T1000 (cell line): ENCODE measurements around the gene CACFD1.

Experiments
- DNase-seq: peaks from one replicate; lab custom pipeline; 2025; ENCODE audit warnings: mixed read lengths; lab: John Stamatoyannopoulos, UW

CACFD1 gene

DNA sequence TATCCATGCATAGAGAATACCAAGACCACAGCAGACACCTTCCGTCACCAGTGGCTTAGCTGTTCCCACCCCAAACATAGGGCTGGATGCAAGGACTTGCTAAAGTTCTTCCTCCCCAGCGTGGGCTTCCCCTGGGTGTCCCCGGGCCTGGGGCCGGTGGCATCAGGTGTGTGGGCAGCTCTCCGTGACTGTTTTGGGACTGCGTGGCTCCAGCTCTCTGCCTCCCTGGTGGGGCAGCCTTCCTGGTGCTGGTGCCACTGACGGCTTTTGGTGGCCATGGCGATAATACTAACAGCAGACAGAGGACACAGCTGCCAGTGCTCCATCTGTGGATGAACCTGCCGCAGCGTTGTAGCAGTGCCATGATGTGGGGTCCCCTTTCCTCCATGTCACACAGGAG is 4.9 kb downstream of the CACFD1 start:
- no peak for DNase-seq

DNA sequence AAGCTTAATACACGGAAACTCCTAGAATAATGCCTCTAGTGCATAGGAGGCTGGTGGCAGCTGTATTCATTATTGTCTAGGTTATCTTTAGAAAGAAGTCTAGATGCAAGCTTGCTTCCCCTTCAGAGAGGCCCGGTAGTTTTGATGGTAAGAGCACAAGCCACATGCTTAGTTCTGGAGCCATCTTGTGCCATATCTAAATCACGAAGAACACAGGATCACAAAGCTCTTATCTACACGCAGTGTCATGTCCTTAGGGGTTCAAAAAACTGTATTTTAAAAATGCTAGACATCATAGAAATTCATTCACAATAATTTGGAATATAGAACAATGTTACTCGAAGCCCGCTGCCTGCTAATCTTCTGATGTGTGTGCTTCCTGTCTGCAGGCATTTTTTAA is 6.2 kb downstream of the CACFD1 start:
- DNase-seq, result no peak

DNA sequence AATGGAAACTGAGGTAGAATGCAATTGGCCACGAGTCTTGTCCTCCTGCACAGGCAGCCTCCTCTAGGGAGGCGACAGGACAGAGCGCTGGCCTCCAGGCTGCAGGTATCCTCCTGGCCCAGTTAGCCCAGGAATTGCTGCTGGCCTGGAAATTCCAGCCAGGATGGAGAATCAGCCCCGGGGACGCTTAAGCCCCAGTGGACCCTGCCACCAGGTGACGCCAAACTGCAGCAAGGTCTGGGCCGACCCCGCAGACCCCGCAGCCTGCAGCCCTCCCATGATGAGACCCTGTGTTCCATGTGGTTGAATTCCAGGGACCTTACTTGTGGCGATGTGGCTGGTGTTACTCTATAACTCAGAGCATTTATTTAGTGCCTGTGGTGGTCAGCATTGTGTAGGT is 7.3 kb downstream of the CACFD1 start:
- DNase-seq, result no peak

DNA sequence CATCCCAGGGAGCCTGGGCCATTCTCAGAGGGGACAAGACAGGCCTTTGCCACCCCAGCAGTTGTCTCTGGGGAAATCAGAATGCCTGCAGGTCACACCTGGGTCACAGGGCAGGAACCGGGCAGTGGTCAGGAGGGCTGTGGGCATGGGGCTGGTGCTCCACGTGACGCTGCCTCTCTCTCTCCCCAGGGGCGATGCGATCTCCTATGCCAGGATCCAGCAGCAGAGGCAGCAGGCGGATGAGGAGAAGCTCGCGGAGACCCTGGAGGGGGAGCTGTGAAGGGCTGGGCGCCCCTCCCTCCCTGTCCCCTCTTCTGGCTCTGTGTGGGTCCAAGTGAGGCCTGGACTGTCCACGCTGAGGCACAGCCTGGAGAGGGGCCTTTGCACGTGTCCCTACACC is 8.6 kb downstream of the CACFD1 start:
- no peak for DNase-seq

DNA sequence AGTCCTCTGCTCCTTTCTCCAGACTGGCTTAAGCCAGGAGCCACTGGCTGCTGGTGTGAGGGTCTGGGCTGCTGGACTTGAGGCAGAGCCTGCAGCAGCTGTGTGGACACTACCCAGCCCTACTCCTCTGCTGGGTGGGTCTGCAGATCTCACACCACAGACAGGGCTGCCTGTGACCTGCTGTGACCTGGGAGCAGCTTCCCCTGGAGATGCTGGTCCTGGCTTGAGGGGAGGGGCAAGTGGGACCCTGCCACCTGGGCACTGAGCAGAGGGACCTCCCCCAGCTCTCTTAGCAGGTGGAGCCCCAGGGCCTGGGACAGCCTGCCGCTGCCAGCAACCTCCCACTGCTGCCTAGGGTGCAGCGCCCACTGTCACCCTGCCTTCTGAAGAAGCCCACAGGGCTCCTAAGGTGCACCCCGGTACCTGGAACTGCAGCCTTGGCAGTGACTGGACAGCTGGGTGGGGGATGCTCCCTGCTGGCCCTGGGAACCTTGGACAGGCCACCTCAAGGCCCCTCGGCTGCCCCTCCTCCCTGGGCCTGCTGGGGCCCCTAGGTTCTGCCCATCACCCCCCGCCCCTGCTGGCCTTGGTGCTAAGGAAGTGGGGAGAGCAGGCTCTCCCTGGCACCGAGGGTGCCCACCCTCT is 9.1 kb downstream of the CACFD1 start:
- DNase-seq, result no peak

DNA sequence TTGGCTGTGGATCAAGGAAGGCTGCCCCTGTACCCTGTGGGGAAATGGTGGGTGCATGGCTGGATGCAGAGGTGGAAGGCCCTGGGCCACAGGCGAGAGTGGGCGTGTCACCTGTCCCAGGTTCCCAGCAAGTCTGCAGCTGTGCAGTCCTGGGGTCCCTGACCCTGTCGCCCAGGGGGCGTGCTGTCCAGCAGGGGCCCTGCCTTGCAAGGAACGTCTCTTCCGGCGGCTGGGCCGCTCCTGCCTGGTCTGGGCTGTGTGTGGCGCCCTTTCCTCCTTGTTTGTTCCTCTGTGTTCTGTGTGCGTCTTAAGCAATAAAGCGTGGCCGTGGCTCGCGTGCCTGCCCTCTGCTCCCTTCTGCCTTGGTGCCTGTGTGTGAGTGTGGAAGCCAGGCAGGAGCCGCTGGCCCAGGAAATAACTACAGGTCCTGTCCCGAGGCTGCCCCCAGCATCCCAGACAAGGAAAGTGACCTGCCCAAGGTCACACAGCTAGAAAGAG is 10.7 kb downstream of the CACFD1 start:
- no peak for DNase-seq

DNA sequence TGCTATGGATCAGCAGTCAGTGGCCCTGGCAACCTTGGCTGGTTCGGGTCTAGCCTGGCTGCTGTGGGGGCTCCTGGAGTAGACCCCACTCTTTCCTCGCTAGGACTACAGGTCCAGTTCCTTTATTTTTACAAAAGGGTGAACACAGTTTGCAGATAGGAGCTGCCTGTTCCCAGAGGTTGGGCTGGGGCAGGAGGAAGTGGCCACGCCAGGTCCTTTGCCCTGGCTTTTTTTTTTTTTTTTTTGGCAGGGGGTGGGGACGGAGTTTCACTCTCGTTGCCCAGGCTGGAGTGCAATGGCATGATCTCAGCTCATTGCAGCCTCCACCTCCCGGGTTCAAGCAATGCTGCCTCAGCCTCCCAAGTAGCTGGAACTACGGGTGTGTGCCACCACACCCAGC is 11.2 kb downstream of the CACFD1 start:
- no peak for DNase-seq

DNA sequence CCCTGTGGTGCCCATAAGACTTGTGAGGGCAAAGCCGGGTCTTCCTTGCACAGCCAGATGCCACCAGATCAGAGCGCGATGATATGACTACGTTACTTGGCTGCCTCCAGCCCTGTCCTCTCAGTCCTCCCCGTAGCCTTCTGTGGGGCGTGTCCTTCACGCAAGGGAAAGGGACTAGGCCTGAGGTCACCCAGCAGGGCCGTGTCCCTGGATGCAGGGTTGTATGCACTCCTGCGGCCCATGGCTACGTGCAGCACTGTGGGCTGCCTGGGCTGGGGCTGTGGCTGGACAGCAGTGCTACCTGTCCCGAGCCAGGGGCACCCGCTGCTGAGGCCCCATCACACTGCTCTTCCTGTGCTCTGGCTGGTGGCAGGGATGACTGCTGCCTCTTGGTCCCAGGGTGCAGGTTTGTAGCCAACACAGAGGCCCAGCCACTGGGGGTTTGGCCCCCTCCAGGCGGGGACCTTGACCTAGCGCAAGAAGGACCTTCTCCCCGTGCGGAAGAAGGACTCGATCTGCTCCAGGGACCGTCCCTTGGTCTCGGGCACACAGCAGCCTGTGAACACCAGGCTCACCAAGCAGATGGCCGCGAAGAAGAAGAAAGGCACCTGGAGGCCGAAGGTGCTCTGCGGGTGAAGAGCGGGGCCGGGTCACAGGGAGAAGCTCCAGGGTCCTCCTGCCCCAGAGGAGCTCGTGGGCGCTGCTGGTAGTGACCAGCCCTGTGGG is 11.9 kb downstream of the CACFD1 start:
- no peak for DNase-seq

DNA sequence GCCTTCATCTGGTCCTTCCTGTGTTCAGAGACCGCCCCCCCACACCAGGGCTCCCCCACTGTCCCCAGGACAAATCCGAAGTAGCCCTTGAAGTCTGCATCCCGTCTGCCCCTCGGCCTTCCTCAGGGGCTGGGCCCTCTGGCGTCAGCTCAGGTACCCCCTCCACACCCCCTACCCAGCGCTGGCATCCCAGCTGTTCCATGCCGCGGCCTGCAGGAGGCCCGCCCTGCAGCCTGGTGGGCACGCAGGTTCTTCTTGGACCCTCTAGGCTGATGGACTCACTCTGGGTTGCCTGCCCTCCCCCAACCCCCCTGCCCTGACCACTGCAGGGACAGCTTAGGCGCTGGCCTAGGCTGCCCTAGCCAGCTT is 12.5 kb downstream of the CACFD1 start:
- no peak for DNase-seq

DNA sequence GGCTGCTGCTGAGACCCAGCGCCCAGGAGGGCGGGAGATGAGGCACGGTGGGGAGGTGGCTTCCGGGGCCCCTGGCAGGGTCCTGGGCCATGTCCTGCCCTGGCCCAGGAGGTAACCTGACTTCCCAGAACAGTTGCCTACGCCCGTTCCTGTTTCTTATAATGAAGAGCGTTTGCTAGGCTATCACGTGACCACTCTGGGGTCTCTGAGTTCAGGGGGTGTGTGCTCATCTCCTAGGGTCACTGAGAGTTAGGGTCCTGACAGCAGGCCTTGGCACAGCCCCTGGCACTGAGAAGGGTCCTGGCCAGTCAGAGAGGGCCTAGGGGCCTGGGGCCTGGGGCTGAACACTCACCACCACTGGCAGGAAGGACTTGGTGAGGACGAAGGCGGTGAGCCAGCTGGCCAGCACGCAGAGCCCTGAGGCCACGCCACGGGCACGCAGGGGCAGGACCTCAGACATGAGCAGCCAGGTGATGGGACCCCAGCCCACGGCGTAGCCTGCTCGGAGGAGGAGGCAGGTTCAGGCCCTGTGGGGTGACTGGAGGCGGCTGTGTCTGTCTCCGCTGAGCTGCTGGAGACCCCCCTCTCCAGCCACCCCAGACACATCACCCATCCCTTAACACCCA is 13.1 kb downstream of the CACFD1 start:
- no peak for DNase-seq

DNA sequence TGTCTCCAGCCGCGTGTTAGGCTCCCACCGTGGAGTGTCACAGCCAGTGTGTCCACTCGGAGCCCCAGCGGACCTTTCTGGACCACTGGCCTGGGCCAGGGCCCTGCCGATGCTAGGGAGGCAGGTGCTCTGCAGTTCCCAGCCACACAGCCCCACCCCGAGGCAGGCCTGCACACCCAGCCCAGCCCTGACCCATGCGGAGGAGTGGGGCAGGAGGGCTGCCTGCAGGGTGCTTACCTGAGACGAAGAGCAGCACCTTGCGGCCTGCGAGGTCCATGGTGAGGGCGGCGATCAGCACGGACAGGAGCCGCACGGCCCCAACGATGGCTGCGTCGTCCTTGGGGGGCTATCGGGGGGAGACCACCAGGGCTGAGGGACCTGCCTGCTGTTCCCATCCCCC is 14.0 kb downstream of the CACFD1 start:
- no peak for DNase-seq

DNA sequence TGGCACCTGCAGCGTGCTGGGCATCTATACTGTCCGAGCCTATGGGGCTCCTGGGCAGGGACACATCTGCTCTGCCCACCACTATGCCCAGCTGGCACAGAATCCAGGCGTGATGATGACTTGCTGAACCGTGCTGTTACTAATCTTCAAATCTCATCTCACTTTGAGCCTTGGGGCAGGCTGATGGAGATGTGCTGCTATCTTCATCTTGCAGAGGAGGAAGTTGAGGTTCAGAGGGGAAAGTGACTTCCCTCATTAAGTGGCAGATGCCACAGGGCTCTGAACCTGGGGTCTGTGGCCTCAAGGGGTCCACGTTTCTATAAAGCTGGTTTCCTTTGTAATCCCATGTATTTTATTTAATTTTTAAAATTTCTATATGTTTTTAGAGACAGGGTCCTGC is 14.4 kb downstream of the CACFD1 start:
- DNase-seq, result no peak

DNA sequence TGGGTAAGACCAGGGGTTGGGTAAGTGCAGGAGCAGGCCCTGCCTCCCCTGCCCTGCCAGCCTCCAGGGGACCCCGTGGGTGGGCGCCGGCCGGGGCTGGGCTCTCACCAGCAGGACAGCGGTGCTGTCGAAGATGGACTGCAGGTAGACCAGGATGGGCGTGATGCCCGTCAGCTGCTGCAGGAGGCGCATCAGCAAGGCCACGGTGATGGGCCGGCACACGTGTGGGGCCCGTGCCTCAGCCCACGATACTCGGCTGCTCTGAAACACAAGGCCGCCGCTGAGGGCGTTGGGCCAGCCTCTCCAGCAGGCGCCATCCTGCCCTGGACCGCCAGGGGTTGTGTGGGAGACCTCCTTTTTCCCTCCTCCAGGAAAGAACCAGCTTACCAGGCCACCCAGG is 15.1 kb downstream of the CACFD1 start:
- no peak for DNase-seq

DNA sequence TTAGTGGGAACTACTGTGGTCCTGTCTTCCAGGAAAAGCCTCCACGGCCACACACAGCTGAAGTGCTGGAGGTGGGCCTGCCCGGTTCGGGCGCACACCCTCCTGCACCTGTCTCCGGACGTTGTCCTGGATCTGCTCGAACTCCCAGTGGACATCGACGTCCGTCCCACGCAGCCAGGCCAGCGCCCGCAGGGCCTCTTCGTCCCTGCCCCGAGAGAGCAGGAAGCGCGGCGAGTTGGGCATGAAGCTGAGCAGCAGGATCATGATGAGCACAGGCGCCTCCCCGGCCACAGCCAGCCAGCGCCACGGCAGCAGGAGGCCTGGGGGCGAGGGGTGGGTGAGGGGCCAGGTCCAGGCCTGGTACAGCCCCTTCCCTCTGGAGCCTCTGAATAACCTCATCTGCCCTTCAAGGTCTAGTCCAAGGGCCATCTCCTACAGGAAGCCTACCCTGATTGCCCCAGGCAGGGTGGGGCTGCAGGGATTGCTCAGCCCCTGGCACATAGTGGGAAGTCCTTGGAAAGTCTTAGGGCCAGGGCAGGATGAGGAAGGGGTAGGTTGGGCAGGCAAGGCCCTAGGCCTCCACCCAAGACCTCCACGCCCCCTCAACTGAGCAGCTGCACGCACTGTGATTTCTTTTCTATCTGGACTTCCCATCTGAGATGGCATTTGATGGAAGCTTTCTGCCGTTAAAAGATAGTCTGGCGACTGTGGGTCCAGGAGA is 15.7 kb downstream of the CACFD1 start:
- no peak for DNase-seq

DNA sequence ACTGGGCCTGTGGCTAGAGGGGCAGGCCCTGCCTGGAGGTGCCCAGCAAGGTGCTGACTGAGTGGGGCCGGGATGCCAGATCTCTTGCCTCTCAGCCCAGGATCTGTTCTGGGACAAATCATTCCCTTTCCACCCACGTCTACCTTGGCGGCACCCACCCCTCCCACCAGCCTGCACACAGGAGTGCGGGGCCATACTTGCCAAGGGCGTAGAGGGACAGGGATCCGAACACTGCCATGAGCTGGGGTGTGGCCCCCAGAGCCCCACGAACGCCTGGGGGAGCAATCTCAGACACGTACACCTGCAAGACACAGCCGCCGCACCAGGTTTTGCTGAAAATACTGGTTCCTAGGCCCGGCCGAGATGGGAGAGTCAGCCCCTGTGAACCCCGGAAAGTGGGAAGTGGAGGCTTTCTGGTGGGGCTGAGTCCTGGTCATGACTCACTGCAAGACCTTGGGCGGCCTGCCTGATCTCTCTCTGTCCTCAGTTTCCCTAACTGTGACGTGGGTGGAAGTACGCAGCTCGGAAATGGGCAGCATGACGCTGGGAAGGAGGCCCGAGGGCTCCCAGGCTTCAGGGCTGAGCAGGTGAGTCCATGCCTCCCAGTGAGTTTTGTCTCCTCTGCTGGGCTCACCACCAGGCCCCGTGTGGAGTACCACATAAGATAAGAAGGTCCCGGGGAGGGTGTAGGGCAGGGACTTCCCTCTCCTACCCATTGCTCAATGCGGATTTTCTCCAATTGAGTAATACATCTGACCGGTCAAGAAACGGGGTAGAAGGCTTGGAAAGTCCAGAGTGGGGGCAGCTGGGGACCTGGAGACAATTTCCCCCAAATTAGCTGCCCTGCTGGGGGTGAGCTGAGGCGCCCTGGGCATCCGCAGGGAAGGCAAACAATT is 16.5 kb downstream of the CACFD1 start:
- DNase-seq, result no peak

DNA sequence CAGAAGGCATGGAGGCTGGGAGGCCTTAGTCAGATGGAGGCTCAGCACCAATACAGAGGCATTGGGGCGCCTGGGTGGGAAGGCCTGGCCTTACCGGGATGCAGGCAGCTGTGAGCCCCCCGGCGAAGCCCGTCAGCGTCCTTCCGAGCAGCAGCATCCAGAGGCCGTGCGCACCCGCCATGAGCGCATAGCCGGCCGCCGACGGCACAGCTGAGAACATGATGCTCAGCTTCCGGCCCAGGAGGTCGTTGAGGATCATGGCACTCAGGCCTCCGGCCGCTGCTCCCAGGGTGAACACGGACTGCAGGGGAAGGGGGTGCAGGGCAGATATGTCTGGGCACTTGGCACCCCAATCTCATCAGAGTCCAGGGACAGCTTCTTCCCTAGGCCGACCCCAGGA is 17.2 kb downstream of the CACFD1 start:
- no peak for DNase-seq

DNA sequence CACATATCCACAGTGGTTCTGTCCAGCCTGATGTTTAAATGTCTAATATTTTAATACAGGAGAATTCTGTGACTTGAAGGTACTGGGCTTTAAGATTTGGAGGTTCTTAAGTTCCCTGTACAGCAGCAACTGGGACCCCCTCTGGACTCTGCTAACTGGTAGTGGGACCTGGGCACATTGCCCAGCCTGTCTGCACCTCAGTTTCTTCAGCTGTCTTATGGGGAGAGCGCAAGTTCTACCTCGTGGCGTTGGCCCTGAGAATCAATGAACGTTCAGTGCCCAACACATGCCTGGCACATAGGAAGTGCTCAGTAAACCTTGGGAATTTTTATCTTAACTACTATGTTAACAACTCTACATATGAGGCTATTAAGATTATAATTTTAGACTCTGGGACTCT is 17.7 kb downstream of the CACFD1 start:
- DNase-seq, result no peak

DNA sequence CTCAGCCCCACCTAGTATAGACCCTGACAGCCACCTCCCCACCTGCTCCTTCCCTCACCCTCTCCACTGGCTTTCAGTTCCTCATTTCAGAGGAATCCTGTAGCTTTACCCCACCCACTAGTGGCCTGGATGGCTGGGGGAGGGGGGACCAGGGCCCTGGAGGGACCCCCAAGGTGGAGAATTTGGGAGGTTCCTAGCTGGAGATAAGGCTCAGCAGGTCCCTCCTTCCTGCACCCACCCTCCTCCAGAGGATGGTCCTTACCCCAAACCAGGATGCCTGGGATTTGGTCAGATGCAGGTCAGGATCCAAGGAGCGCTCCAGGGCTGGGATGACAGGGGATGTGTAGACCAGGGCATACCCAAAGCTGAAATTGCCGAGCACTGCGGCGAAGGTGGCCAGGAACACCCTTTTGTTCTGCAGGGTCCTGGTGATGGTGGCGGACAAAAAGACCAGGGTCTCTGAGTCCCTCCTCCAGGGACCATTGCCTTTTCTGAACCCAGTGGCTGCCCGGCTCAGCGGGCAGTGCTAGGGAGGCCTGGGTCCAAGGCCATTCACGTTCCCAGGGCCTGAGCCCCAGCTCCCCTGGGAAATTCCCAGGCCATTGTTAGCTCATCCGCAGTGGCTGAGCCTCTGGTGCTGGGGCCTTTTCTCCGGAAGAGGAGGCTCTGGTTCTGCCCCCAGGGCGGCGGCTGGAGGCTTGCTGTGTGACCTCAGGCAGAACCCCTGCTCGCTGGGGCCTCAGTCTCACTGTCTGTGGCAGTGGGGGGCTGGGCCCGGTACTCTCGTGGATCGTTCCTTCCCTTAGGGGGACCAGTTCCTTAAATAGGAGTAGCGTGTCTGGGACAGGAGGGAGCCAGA is 18.4 kb downstream of the CACFD1 start:
- no peak for DNase-seq

DNA sequence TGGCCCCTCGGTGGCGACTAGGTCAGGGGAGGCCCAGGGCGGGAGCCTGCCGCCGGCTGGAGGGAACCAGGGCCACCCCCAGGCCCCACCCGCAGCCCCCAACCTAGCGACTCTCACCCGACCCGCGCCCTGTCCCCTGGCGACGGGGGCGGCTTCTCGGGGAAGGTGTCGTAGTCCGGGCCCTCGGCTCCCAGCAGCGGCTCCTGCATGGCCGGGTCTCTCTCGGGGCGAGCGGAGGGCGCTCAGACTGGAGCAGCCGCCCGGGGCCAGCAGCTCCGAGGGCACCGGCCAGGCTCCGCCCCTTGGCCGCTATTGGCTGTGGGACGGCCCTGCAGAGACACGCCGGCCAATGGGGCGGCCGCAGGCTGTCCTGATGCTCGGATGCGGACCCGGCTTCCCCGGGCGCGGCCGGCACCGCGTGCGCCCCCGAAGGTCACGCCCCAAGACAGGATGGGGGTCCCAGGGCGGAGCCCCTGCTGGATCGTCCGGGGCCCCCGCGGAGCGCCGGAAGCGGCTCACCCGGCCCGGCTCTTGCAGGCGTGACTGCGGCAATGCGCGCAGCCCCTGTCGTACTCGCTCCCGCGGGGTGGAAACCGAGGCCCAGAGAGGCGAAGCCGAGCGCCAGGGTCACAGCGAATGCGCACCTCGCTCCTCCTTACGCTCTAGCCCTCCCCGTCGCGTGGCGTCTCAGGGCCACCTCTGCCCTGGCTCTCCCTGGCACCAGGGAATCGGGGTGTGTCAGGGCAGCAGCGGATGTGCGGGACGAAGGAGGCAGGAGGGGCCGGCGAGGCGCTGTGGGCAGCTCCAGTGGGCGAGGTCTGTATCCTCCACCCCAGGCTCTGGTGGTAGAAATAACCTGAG is 19.3 kb downstream of the CACFD1 start, which contains the start of gene SLC2A6:
SLC2A6 (minus strand) TSS at position 249 of the 861 bp plus-strand sequence; CDS start at position 209, 40 bp downstream.
- DNase-seq, result peak; percentile 70

DNA sequence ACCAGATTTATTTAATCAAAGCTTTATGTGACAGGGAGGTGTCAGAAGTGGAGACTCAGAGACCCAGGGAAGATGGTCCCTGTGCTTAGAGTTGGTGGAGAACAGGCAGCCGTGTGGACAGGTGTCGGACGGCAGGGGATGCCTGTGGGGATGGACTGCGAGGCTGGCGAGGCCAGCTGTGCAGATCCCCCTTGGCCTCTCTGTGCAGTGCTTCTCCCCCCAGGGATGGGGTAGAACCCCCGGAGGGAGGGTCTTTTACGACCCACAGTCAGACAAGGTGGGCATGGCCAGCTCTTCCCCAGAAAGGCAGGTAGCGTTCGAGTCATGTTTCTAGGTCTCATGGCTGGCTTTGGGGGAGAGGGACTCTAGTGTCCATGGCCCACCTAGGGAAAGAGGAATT is 23.8 kb downstream of the CACFD1 start:
- DNase-seq, result no peak
